MM.1S (cell line): ENCODE measurements around the gene POLR2A.

Experiments used
- DNase-seq: peaks from one replicate; pipeline ENCODE4 v3.0.0-alpha.2; 2015
- H2AFZ ChIP-seq: fragments of 300-600 bp; sonication (generic); 2 replicates; pipeline ENCODE4 v1.6.0; 2016; ENCODE audit warnings: antibody characterized with exemption, low read length
- H3F3A ChIP-seq: fragments of 300-600 bp; sonication (generic); 2 replicates; pipeline ENCODE4 v1.6.1; 2016; ENCODE audit warnings: mild to moderate bottlenecking, antibody characterized with exemption, low read length, moderate library complexity, mixed read lengths; ENCODE audit not compliant: insufficient read depth
- H3K27ac ChIP-seq: fragments of 300-600 bp; sonication (generic); 2 replicates; pipeline ENCODE4 v1.5.1; 2016; ENCODE audit warnings: mild to moderate bottlenecking, low read length
- H3K27me3 ChIP-seq: fragments of 300-600 bp; sonication (generic); replicated peaks from 2 replicates; pipeline ENCODE4 v1.6.0; 2016; ENCODE audit warnings: low read length; ENCODE audit not compliant: insufficient read depth
- H3K36me3 ChIP-seq: fragments of 300-600 bp; sonication (generic); replicated peaks from 2 replicates; pipeline ENCODE4 v1.6.1; 2016; ENCODE audit warnings: mild to moderate bottlenecking, low read length, mixed read lengths; ENCODE audit not compliant: insufficient read depth
- H3K4me1 ChIP-seq: fragments of 300-600 bp; sonication (generic); 2 replicates; pipeline ENCODE4 v1.6.1; 2016; ENCODE audit warnings: low read length, mixed read lengths
- H3K4me2 ChIP-seq: fragments of 300-600 bp; sonication (generic); 2 replicates; pipeline ENCODE4 v1.6.0; 2016; ENCODE audit warnings: low read depth, low read length
- H3K4me3 ChIP-seq: fragments of 300-600 bp; sonication (generic); 2 replicates; pipeline ENCODE4 v1.5.1; 2016; ENCODE audit warnings: low read length, mixed read lengths
- H3K79me2 ChIP-seq: fragments of 300-600 bp; sonication (generic); 2 replicates; pipeline ENCODE4 v1.6.1; 2016; ENCODE audit warnings: mixed run types, low read length, mixed read lengths
- H3K9ac ChIP-seq: fragments of 300-600 bp; sonication (generic); 2 replicates; pipeline ENCODE4 v1.6.1; 2016; ENCODE audit warnings: low read length, mixed read lengths
- H3K9me2 ChIP-seq: fragments of 300-600 bp; sonication (generic); replicated peaks from 2 replicates; pipeline ENCODE4 v1.6.1; 2016; ENCODE audit warnings: mild to moderate bottlenecking, low read length, mixed read lengths; ENCODE audit not compliant: insufficient read depth
- H3K9me3 ChIP-seq: fragments of 300-600 bp; sonication (generic); replicated peaks from 2 replicates; pipeline ENCODE4 v1.6.1; 2016; ENCODE audit warnings: mild to moderate bottlenecking, low read length, mixed read lengths; ENCODE audit not compliant: insufficient read depth
- H4K20me1 ChIP-seq: fragments of 300-600 bp; sonication (generic); 2 replicates; pipeline ENCODE4 v1.6.1; 2016; ENCODE audit warnings: mild to moderate bottlenecking, low read length, moderate library complexity, mixed read lengths; ENCODE audit not compliant: insufficient read depth
- EZH2 ChIP-seq: fragments of 300-600 bp; sonication (generic); optimal IDR thresholded peaks from 2 replicates; pipeline ENCODE3; 2017; ENCODE audit warnings: low read depth, mild to moderate bottlenecking, antibody characterized with exemption, low read length, mixed read lengths
- EZH2phosphoT487 ChIP-seq: fragments of 300-600 bp; sonication (generic); IDR thresholded peaks from 2 replicates; pipeline ENCODE4 v1.6.1; 2018; ENCODE audit warnings: antibody characterized with exemption, low read length
- TF ChIP-seq, protein P1 (sequence below): fragments of 300-600 bp; sonication (generic); IDR thresholded peaks from 2 replicates; pipeline ENCODE4 v1.5.1; 2016; ENCODE audit warnings: antibody characterized with exemption, low read length, mixed read lengths

POLR2A gene

DNA sequence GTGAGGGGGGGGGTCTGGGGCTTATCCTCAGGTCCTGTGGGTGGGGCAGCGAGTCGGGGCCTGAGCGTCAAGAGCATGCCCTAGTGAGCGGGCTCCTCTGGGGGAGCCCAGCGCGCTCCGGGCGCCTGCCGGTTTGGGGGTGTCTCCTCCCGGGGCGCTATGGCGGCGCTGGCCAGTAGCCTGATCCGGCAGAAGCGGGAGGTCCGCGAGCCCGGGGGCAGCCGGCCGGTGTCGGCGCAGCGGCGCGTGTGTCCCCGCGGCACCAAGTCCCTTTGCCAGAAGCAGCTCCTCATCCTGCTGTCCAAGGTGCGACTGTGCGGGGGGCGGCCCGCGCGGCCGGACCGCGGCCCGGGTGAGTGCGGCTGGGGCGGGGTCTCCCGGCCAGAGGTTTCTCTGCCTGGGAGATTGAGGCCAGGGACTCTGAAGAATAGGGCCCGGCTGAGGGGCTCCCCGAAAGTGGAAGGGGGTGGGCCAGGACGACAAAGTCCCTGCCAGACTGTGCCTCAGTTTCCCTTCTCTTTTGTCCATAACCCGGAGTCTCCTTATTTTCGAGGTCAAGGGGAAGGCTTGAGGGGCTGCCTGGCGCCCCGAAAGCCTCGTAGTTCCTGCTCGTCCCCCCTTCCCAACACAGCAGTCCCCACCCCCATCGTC lies 44.6 kb upstream of the POLR2A start, which contains the start of gene FGF11:
TSS of gene FGF11 (plus strand) at position 51 of the 651 bp plus-strand sequence. CDS start at position 160, 109 bp downstream.
- Histone ChIP-seq H3K4me3 (no peak within 1 kb of the TSS), H3K9me2 (no peaks in the 10 kb centered on the region), H3K9ac (no peak within 1 kb of the TSS), H3K27ac (no peak within 1 kb of the TSS), H3K4me2 (peak within 1 kb of the TSS; percentile 33; the same call in 1 of the 2 replicates), H3K79me2 (no peaks in the 10 kb centered on the region), H3F3A (peaks cover 14% of the 10 kb centered on the region), H3K4me1 (peaks cover 10% of the 10 kb centered on the region), H3K36me3 (no peaks in the 10 kb centered on the region), H2AFZ (no peak within 1 kb of the TSS), H3K9me3 (no peaks in the 10 kb centered on the region), H3K27me3 (peaks cover 64% of the 10 kb centered on the region), H4K20me1 (no peaks in the 10 kb centered on the region)
- no peak for TF ChIP-seq EZH2
- no peak for TF ChIP-seq EZH2phosphoT487
- TF ChIP-seq, protein P1, sequence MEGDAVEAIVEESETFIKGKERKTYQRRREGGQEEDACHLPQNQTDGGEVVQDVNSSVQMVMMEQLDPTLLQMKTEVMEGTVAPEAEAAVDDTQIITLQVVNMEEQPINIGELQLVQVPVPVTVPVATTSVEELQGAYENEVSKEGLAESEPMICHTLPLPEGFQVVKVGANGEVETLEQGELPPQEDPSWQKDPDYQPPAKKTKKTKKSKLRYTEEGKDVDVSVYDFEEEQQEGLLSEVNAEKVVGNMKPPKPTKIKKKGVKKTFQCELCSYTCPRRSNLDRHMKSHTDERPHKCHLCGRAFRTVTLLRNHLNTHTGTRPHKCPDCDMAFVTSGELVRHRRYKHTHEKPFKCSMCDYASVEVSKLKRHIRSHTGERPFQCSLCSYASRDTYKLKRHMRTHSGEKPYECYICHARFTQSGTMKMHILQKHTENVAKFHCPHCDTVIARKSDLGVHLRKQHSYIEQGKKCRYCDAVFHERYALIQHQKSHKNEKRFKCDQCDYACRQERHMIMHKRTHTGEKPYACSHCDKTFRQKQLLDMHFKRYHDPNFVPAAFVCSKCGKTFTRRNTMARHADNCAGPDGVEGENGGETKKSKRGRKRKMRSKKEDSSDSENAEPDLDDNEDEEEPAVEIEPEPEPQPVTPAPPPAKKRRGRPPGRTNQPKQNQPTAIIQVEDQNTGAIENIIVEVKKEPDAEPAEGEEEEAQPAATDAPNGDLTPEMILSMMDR, result no peak
- no peak for DNase-seq

DNA sequence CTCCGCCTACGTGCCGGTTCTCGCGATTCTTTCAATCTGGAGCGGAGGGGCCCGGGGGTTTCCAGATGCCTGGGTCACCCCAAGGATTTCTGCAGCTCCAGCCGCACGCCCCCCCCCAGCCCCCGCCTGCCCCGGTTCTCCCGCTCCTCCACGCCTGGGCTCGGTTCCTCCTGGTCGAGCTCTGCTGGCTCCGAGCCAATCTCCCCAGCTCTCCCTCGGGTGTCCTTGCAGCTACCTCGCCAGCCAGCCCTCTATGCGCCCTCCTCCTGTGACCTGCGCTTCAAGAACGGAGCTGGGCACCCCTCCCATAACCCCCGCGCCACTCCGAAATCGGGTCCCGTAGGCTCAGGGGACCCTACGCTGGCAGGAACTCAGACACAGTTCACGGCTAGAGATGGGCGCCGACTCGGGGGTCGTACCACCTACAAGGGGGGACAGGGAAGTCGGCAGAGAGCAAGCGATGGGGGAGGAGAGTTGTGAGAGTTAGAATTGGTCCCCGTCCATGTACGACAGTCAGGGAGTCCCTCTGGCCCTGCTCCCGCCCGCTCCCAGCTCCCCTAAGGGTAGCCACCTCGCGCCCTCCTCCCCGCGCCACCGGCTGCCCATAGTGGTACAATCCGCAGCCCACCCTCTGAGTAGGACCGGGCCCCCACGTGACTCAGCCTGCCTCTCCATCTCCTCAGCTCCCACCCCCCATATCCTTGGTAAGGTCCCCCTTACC lies 43.9 kb upstream of the POLR2A start:
- no peak for DNase-seq
- Histone ChIP-seq H3K4me1 (peaks cover 10% of the 10 kb centered on the region), H4K20me1 (no peaks in the 10 kb centered on the region), H3F3A (peaks cover 14% of the 10 kb centered on the region), H3K4me2 (no peak overlapping the region), H3K9me3 (no peaks in the 10 kb centered on the region), H3K9me2 (no peaks in the 10 kb centered on the region), H3K9ac (no peak overlapping the region), H3K79me2 (no peaks in the 10 kb centered on the region), H3K27me3 (peaks cover 69% of the 10 kb centered on the region), H3K36me3 (no peaks in the 10 kb centered on the region), H3K4me3 (no peak overlapping the region), H2AFZ (no peak overlapping the region), H3K27ac (no peak overlapping the region)
- TF ChIP-seq EZH2 (no peak), EZH2phosphoT487 (no peak)
- TF ChIP-seq, protein P1, result no peak

DNA sequence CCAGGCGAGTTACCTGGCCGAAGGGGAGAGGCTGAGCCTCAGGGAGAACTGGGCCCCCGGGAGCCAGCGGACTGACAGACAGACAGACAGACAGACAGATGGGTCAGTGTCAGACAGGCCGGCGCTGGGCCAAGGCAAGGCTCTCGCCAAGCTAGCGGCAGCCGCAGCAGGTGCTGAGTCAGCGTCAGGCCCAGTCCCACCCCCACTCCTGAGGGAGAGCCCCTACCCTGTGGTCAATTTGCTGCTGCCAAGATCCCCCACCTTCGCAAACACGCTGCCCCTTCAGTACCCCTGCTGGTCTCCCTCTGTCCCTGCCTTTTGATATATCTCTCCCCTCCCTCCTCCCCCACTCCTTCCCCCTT lies 43.4 kb upstream of the POLR2A start:
- Histone ChIP-seq H3K79me2 (no peaks in the 10 kb centered on the region), H3K4me3 (no peak overlapping the region), H4K20me1 (no peaks in the 10 kb centered on the region), H3K27me3 (peaks cover 75% of the 10 kb centered on the region), H3K9me2 (no peaks in the 10 kb centered on the region), H3K36me3 (no peaks in the 10 kb centered on the region), H3K4me1 (peaks cover 10% of the 10 kb centered on the region), H3K4me2 (no peak overlapping the region), H3K9ac (no peak overlapping the region), H3K27ac (no peak overlapping the region), H2AFZ (no peak overlapping the region), H3K9me3 (no peaks in the 10 kb centered on the region), H3F3A (peaks cover 9% of the 10 kb centered on the region)
- TF ChIP-seq, protein P1, result no peak
- no peak for TF ChIP-seq EZH2
- TF ChIP-seq EZH2phosphoT487, result no peak
- DNase-seq, result no peak
